B cell (primary cell): Measurements from ENCODE around the gene ICAM4. TPM values are rescaled to one million over a fixed set of nuclear protein-coding genes. Genes with fewer than 3 reads are reported as not detected.
A peak's percentile ranks its signal among the peaks of the same experiment; 100 is the strongest.

Experiments
- ATAC-seq: fragments of 200-7000 bp; cut with Tn5 transposase; one replicate; pipeline ENCODE4 v1.10.0; 2021; ENCODE audit warnings: low read depth, mild to moderate bottlenecking, moderate number of reproducible peaks, moderate library complexity
- CTCF ChIA-PET: fragments of 350-600 bp; sonication (Branson Sonifier 250); formaldehyde crosslinking; loops from one replicate; lab custom pipeline; 2021; ENCODE audit warnings: antibody characterized with exemption, inconsistent platforms; lab: Charles Lee
- POLR2A ChIA-PET: fragments of 350-600 bp; sonication (Branson Sonifier 250); formaldehyde crosslinking; loops from one replicate; lab custom pipeline; 2021; ENCODE audit warnings: antibody characterized with exemption; lab: Charles Lee
- DNase-seq: peaks from one replicate; pipeline ENCODE4 v3.0.0; 2013
- H2AFZ ChIP-seq: 2 replicates; pipeline ENCODE4 v1.6.1; 2012; ENCODE audit warnings: mild to moderate bottlenecking, low read depth, low read length; ENCODE audit not compliant: insufficient read depth, poor library complexity, severe bottlenecking
- H3K27ac ChIP-seq, 2 donors: 1 replicate in 1 of 2; 2 replicates in 1 of 2; pipeline ENCODE4 v1.5.1; 2012 to 2013; ENCODE audit warnings: low read length in 2 of 2, mild to moderate bottlenecking in 2 of 2, moderate library complexity in 1 of 2
- H3K27me3 ChIP-seq, 4 experiments: fragments of 200-600 bp in 1 of 4; sonication (generic) in 1 of 4; replicated peaks in 1 of 4; 1 replicate in 2 of 4; 2 replicates in 2 of 4; pipeline versions ENCODE4 v1.6.1 to v1.7.0; 2013 to 2016; ENCODE audit warnings: low read length in 3 of 4, mild to moderate bottlenecking in 2 of 4, mixed read lengths in 1 of 4, moderate library complexity in 1 of 4; ENCODE audit not compliant: insufficient read depth in 4 of 4, control insufficient read depth in 3 of 4; ENCODE audit errors: control extremely low read depth in 1 of 4
- H3K36me3 ChIP-seq, 2 experiments: replicated peaks in 1 of 2; 1 replicate in 1 of 2; 2 replicates in 1 of 2; pipeline versions ENCODE4 v1.6.1 to v1.7.1; 2013; ENCODE audit warnings: low read length in 1 of 2; ENCODE audit not compliant: insufficient read depth in 2 of 2, control insufficient read depth in 1 of 2; ENCODE audit errors: control extremely low read depth in 1 of 2, extremely low read depth in 1 of 2
- H3K4me1 ChIP-seq, 2 donors: fragments of 200-600 bp in 1 of 2; sonication (generic) in 1 of 2; 1 replicate in 1 of 2; 2 replicates in 1 of 2; pipeline versions ENCODE4 v1.5.1 to v1.6.1; 2013 to 2017; ENCODE audit warnings: low read length in 2 of 2; ENCODE audit not compliant: control insufficient read depth in 2 of 2, insufficient read depth in 2 of 2
- H3K4me2 ChIP-seq: replicated peaks from 2 replicates; pipeline ENCODE3; 2012; ENCODE audit warnings: mild to moderate bottlenecking, low read depth, low read length; ENCODE audit not compliant: poor library complexity, severe bottlenecking
- H3K4me3 ChIP-seq, 5 experiments: fragments of 200-600 bp in 1 of 5; sonication (generic) in 1 of 5; 1 replicate in 3 of 5; 2 replicates in 2 of 5; pipeline versions ENCODE4 v1.5.1 to v1.7.0; 2011 to 2016; ENCODE audit warnings: low read length in 4 of 5, mild to moderate bottlenecking in 4 of 5, low read depth in 2 of 5, control low read depth in 1 of 5, moderate library complexity in 1 of 5; ENCODE audit not compliant: insufficient read depth in 1 of 5; ENCODE audit errors: control extremely low read depth in 1 of 5, extremely low read depth in 1 of 5
- H3K79me2 ChIP-seq: fragments of 200-600 bp; sonication (generic); one replicate; pipeline ENCODE4 v1.6.0; 2016; ENCODE audit warnings: low read length; ENCODE audit not compliant: control insufficient read depth, insufficient read depth
- H3K9ac ChIP-seq: fragments of 200-600 bp; sonication (generic); 2 replicates; pipeline ENCODE4 v1.6.1; 2017; ENCODE audit warnings: mild to moderate bottlenecking, low read length, moderate library complexity
- H3K9me3 ChIP-seq, 3 donors: one replicate each; pipeline versions ENCODE4 v1.6.1 to v1.7.1; 2013; ENCODE audit warnings: low read length in 2 of 3; ENCODE audit not compliant: control insufficient read depth in 2 of 3, insufficient read depth in 1 of 3; ENCODE audit errors: control extremely low read depth in 1 of 3
- H4K20me1 ChIP-seq: 2 replicates; pipeline ENCODE4 v1.6.0; 2012; ENCODE audit warnings: mild to moderate bottlenecking, low read length; ENCODE audit not compliant: insufficient read depth, control insufficient read depth, poor library complexity, severe bottlenecking
- H3K27ac Mint-ChIP-seq: one replicate; pipeline ENCODE4 v1.8.0; 2021; ENCODE audit warnings: mixed read lengths
- H3K27me3 Mint-ChIP-seq: one replicate; pipeline ENCODE4 v1.8.0; 2021; ENCODE audit warnings: mixed read lengths
- H3K4me1 Mint-ChIP-seq: one replicate; pipeline ENCODE4 v1.8.0; 2021; ENCODE audit warnings: mixed read lengths
- H3K4me3 Mint-ChIP-seq: one replicate; pipeline ENCODE4 v1.8.0; 2021; ENCODE audit warnings: mixed read lengths
- H3K9me3 Mint-ChIP-seq: one replicate; pipeline ENCODE4 v1.8.0; 2022; ENCODE audit warnings: mixed read lengths; ENCODE audit not compliant: insufficient read depth
- CTCF ChIP-seq: fragments of 200-600 bp; IDR thresholded peaks from one replicate; pipeline ENCODE4 v1.8.0; 2022; ENCODE audit warnings: antibody characterized with exemption, mild to moderate bottlenecking
- EZH2 ChIP-seq: IDR thresholded peaks from 2 replicates; pipeline ENCODE4 v1.6.1; 2012; ENCODE audit warnings: borderline replicate concordance, low read depth, mild to moderate bottlenecking, moderate library complexity, low read length; ENCODE audit not compliant: insufficient read depth, poor library complexity, severe bottlenecking
- WGBS: methylation state at CpG from one replicate; pipeline ENCODE4 v1.1.5; 2013; ENCODE audit warnings: missing lambda C conversion rate; ENCODE audit not compliant: insufficient coverage; 5-methylcytosine and 5-hydroxymethylcytosine counted together
- intact Hi-C: fragments of 100-400 bp; cut with micrococcal nuclease; formaldehyde crosslinking; loops from one replicate; pipeline ENCODE4 v1.10.0; 2022
- polyA plus RNA-seq: library from polyadenylated mRNA; depleted of rRNA; stranded (reverse); fragments of >200 nt; gene quantifications from 2 replicates; pipeline ENCODE4 v1.2.3, GENCODE V29; 2012
- total RNA-seq, 2 donors: library from RNA; stranded (reverse); fragments of 120-200 nt in 1 of 2; gene quantifications; 1 replicate in 1 of 2; 2 replicates in 1 of 2; pipeline versions ENCODE4 v1.2.3 to v1.2.4, GENCODE V29; 2013 to 2022

The ICAM4 gene
- total and polyA plus RNA-seq, 2 donors (not counting 1 experiment from before 2014, with no cell fraction given), result 0.44 to 0.78 TPM

GRCh38 chr19:10270180-10270615, 16.6 kb upstream of the ICAM4 start:
- no peaks in the 10 kb centered on the region for H3K9me3 Mint-ChIP-seq
- Histone ChIP-seq H3K9ac (peak overlapping the region; percentile 74), H3K4me1 (peaks cover 13 to 35% of the 10 kb centered on the region in 2 donors), H3K4me2 (peak overlapping the region; percentile 84), H4K20me1 (no peaks in the 10 kb centered on the region), H3K27ac (peak overlapping the region; percentile 90 to 97), H3K9me3 (no peaks in the 10 kb centered on the region), H3K27me3 (no peaks in the 10 kb centered on the region), H3K36me3 (peaks cover 0 to 3% of the 10 kb centered on the region in 2 experiments), H3K4me3 (peak overlapping the region; percentile 41 to 72 (median 56)), H2AFZ (peak overlapping the region; percentile 12), H3K79me2 (peaks cover 3% of the 10 kb centered on the region)
- ATAC-seq (peak; percentile 64), DNase-seq (peak; percentile 93)
- H3K4me3 Mint-ChIP-seq, result peak overlapping the region; percentile 88
- H3K4me1 Mint-ChIP-seq, result peaks cover 35% of the 10 kb centered on the region
- ChIA-PET POLR2A (interaction anchor here (0.6 to 3.5 kb wide), 12 partner anchors 10 to 374 kb away, joined by 3 to 32 read pairs (median 4); partner anchors contain the start of genes ICAM4, ICAM5, RAVER1 and TYK2), CTCF (interaction anchor here (0.7 to 9.2 kb wide), 25 partner anchors 10 to 372 kb away, joined by 3 to 570 read pairs (median 6); partner anchors contain the start of genes CDC37, ICAM4, ICAM5 and KRI1)
- no peaks in the 10 kb centered on the region for H3K27me3 Mint-ChIP-seq
- H3K27ac Mint-ChIP-seq, result peak overlapping the region; percentile 94
- WGBS, result 1% methylated on average over 33 of the region's 37 CpGs
- intact Hi-C loops, result loop anchor here (1.0 to 2.0 kb wide), 6 partner anchors 17 to 111 kb away; partner anchors contain the start of genes FDX2, ICAM4, RAVER1 and TYK2
- TF ChIP-seq EZH2 (no peak), CTCF (no peak)
